PC-3 (cell line): ENCODE measurements around the gene SPSB4.

ENCODE experiments used
- CTCF ChIP-seq: fragments of 300-600 bp; sonication (generic); conservative IDR thresholded peaks from 2 replicates; pipeline ENCODE4 v1.5.1; 2017; ENCODE audit warnings: antibody characterized with exemption, low read depth, mild to moderate bottlenecking, low read length
- EZH2 ChIP-seq: fragments of 300-600 bp; sonication (generic); IDR thresholded peaks from one replicate; pipeline ENCODE4 v1.6.1; 2017; ENCODE audit warnings: antibody characterized with exemption, mild to moderate bottlenecking, low read length; ENCODE audit not compliant: unreplicated experiment
- EZH2phosphoT487 ChIP-seq: fragments of 300-600 bp; sonication (generic); IDR thresholded peaks from 2 replicates; pipeline ENCODE4 v1.6.1; 2018; ENCODE audit warnings: mild to moderate bottlenecking, antibody characterized with exemption, low read length, borderline replicate concordance

DNA sequence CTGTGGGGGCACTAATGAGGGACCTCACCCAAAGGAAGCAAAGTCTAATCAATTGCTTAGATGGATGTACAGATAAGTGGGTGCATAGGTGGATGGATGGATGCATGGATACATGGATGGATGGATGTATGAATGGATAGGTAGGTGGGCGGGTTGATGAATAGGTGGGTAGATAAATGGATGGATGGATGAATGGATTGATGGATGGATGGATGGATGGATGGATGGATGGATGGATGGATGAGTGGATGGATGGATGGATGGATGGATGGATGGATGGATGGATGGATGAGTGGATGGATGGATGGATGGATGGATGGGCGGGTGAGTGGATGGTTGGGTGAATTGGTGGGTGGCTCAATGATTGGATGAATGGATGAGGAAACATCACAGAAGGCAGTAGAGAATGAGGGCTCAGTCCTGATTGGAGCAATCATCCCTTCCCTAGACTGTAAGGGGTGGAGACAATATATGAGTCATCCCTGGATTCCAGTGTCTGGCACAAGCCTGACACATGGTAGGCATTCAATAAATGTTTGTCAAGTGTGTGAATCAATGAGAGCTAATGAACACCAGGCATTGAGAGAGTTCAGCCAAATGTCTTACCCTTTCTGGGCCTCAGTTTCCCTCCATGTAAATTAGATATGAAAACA lies 140.1 kb downstream of the SPSB4 start:
- no peak for TF ChIP-seq CTCF
- no peak for TF ChIP-seq EZH2phosphoT487
- no peak for TF ChIP-seq EZH2
